ENCODE data around the gene GPR89A.
A peak's percentile ranks its signal among the peaks of the same experiment; 100 is the strongest.

The GPR89A gene

DNA sequence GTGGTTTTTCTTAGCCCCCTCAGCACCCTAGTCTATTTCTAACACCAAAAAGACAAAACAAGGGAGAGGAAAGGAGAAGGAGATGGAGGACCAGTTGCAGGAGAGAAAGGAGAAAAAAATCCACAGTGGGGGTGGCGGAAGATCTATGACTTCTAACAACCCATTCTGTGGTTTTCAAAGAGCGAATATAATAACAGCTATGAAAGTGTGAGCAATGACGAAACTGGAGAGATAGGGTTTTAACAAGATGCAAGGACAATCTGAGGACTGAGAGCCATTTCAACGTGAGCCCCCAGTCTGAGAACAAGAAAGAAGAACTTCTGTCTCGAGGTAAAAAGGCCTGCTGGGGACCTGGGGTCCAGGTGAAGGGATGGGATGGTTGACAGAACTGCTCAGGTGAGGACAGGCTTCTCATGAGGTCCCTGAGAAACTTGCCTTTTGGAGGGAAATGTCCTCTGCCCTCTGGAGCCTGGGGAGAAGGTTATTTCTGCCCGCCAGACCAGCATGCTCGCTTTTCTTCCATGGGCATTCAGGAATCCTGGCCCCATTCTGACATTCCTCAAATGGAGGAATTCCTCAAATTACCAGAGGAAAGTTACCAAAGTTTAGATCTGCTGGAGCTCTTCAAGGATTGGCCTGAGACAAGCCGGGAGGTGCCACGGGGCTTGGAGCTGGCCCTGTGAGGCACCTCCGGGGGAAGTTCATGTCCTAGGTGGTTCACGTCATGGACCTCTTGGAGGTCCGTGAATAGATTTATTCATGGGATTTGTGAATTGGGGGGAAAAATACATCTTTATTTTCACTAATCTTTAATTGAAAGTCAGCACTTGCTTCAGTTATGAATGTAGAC is 111.7 kb downstream of the GPR89A start, which contains the start of gene CD160:
Gene CD160, plus strand, starts transcription at position 270 of the 850 bp plus-strand sequence. CDS start 8,829 bp downstream, outside the sequence.
- Mint-ChIP-seq H3K9me3 (no peaks in the 10 kb centered on the region), H3K4me3 (peak within 1 kb of the TSS; percentile 69), H3K27me3 (peaks cover 23% of the 10 kb centered on the region), H3K27ac (no peak within 1 kb of the TSS), H3K4me1 (ENCODE audit: low read depth) (peaks cover 30% of the 10 kb centered on the region), H3K36me3 (ENCODE audit: low read depth) (no peaks in the 10 kb centered on the region)
- DNase-seq = no peak
